ENCODE measurements around the gene IGFBP6. TPM values are rescaled to one million over a fixed set of nuclear protein-coding genes. Genes with fewer than 3 reads are reported as not detected.
"Not testable (repeated sequence)": the region's sequence is repeated elsewhere in the genome, so short reads cannot be mapped to it uniquely, and the experiment has no call there.

The IGFBP6 gene
- total RNA-seq, 1 donor from 2014 or later = 22.8 TPM

DNA sequence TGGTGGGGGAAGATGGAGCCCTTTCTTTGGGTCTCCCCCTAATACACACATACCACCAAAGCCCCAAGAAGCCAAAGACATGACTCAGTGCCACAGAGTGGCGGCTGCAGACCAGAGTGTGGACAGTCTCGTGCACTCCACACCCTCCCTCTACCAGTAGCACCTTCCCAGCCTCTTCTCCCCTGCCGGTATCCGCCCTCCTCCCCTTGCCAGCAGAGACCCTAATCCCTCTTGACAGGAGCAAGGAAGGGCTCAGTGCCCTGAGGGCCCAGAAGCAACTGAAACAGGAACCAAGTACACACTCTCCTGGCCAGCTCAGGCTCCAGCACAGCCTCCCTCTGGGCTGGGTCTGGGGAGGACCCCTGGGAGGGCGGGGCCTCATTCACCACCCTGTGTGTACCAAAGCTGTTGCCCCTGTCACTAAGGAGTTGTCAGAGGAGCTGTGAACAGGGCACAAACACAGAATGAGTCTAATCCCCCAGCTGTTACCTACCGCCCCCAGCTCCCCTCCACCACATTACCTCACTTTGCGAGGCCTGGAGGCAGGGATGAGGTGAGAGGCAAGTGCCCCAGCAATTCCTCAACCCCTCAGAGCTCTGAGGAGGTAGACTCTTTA lies 26.5 kb upstream of the IGFBP6 start:
- DNase-seq (ENCODE audit: low spot score) = no peak

DNA sequence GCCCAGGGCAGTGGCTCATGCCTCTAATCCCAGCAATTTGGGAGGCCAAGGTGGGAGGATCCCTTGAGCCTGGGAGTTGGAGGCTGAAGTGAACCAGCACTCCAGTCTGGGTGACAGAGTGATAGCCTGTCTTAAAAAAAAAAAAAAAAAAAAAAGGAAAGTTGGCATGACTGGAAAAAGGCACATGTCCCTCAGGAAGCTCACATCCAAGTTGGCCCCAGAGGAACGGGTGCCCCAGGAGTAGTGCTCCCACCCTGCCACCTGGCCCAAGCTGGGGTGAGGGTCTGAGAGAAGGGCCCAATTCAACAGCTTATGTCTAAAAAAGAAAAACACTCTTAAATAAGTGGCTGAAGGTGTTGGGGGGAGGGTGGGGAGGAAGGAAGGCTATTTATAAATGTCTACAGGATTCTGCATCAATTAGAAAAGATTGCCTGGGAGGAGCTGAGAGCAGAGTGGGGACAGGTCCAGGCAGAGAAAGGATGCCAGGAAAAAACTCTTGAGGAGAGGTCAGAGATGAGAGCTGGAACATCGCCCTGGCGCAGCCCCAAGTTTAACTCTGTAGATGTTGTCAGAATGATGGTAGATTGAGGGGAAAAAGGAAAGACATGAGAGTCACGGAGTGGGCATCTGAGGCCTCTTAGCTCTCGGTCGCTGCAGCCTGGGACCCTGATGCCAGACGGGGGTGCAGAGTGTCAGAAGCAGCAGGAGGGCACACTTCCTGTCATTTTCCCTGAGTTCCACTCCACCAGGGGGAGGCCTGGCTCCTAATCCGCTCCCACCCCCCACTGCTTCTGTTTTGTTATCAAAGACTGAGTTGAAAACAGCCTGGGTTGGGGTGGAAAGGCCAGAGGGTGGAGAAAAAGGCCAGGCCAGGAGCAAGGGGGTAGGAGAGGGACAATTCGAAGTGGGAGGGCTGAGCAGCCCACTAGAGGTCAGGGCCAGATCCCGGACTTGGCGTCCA lies 25.6 kb upstream of the IGFBP6 start:
- no peak for DNase-seq (ENCODE audit: low spot score)

DNA sequence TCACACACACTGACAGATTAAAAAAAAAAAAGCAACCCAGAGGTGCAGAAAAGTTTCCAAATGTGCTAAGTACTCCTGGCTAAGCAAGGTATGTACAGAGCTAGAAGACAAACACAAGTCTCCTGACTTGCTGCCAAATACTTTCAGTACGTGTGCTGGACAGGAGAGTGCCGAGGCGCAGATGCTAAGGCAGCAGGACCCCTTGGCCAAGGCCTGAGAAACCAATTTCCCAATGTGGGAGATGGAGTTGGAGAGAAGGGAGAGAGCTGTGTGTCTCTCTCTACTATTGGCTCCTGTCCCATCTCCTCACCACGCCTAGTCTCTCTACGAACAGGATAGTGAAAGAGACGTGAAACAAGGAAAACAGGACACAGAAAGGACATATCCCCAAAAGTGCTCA lies 23.6 kb upstream of the IGFBP6 start:
- DNase-seq (ENCODE audit: low spot score) = no peak

- DNase-seq (ENCODE audit: low spot score) = no peak
Measured at GRCh38 chr12:53074283-53074998, 23.0 kb upstream of the IGFBP6 start.

- no peak for DNase-seq (ENCODE audit: low spot score)
Measured at GRCh38 chr12:53074999-53075370, 22.5 kb upstream of the IGFBP6 start.

- DNase-seq (ENCODE audit: low spot score) = no peak
Measured at GRCh38 chr12:53076461-53076860, 21.0 kb upstream of the IGFBP6 start.

DNA sequence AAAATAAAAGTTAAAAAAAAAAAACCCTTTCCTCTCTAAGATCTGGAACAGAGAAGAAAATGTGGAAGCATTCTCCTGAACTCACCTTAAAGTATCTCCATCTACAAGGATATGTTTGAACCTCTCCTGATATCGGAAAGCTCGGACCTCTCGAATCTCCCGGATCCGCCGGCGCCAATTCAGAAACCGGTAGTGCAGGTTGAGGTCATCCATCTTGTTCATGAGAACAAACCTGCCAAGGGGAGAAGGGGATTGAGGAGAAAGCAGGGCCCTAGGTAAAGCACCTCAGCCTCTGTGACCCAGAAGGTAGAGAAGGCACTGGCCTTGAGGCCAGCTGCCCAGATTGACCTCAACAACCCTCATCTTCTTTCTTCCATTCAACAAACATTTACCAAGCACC lies 20.4 kb upstream of the IGFBP6 start:
- no peak for DNase-seq (ENCODE audit: low spot score)

DNA sequence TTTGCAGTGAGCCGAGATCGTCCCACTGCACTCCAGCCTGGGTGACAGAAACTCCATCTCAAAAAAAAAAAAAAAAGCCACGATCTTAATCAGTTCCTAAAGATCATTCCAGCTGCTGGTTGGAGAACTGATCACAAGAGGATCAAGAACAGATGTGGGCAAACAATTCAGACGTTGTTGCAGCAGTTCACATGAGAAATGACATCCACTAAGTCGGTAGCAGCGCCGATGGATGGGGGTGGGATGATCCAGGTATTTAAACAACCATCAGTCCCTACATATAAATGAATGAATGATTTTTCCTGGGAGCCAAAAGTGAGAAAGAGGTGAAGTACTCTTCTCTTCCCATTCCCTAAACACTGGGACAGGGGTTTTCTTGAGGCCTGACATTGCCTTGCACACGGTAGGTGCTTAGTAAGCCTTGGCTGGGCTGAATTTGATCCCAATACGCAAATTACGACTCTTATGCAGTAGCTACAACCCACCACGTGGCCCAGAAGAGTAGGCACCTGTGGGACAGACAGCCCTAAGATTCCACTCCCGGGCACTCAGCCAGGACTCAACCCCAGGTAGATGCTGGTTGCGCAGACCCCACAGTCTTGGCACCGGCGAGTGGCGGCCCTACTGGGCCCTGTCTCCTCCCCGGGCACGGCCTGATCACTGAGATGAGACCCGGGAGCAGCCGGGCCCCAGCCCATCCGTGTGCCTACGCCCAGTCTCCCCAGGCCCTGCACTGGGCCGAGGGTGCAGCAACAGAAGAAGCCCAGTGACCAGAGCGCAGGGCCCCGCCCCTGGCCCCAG lies 18.8 kb upstream of the IGFBP6 start:
- DNase-seq (ENCODE audit: low spot score) = no peak

- peak; percentile 97 for DNase-seq (ENCODE audit: low spot score)
Measured at GRCh38 chr12:53079226-53080117, 18.0 kb upstream of the IGFBP6 start, which contains the start of gene SPRYD3. TSS of gene SPRYD3 (minus strand) at chr12:53079390. CDS start at chr12:53079333, 57 bp downstream.

DNA sequence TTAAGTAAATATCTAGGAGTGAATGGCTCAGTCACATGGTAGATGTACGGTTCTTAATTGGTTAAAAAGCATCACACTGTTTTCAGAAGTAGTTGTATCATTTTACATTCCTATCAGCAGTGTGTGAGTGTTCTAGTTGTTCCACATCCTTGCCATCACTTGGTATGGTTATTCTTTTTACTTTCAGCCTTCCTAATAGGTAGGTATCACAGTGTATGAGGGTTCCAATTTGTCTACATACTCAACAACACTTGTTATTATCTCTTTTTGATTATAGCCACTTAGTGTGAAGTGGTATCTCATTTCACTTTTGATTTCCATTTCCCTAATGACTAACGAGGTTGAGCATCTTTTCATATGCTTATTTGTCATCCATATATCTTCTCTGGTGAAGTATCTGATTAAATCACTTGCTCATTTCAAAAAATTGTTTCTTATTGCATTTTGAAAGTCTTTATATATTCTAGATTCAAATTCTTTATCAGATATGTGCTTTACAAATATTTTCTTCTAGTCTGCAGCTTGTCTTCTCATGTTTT lies 14.8 kb upstream of the IGFBP6 start:
- DNase-seq (ENCODE audit: low spot score) = no peak

GRCh38 chr12:53086361-53086760 lies 11.1 kb upstream of the IGFBP6 start:
- DNase-seq (ENCODE audit: low spot score) = no peak

GRCh38 chr12:53090105-53090504 lies 7.4 kb upstream of the IGFBP6 start:
- DNase-seq (ENCODE audit: low spot score) = no peak

- DNase-seq (ENCODE audit: low spot score) = no peak
Measured at GRCh38 chr12:53090554-53090953, 6.9 kb upstream of the IGFBP6 start.

DNA sequence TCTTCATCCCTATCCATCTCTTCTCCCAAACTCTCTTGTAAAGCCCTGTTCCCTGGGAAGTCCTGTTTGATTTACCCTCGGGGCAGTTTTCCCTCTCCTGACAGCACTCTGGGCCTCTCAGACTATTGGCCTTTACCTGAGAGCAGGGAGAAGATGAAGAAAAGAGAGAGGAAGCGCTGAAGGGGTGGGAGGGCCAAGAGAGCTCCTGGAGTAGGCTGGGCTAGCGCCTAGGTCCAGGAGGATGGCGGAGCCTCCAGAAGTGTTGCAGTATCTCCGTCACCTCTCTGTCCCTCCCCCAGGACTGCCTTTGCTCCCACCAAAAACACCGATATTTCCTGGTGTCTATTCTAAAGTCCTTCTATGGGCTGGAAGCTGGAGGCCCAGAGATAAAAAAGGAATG lies 5.7 kb upstream of the IGFBP6 start:
- no peak for DNase-seq (ENCODE audit: low spot score)

GRCh38 chr12:53093777-53094393 lies 3.6 kb upstream of the IGFBP6 start:
- DNase-seq (ENCODE audit: low spot score) = no peak

GRCh38 chr12:53094394-53094787 lies 3.1 kb upstream of the IGFBP6 start:
- DNase-seq (ENCODE audit: low spot score) = no peak

GRCh38 chr12:53094796-53095595 lies 2.5 kb upstream of the IGFBP6 start:
- not testable (repeated sequence) for DNase-seq (ENCODE audit: low spot score)

GRCh38 chr12:53095596-53095895 lies 1.9 kb upstream of the IGFBP6 start:
- DNase-seq (ENCODE audit: low spot score) = not testable (repeated sequence)

GRCh38 chr12:53096089-53096741 lies 1.3 kb upstream of the IGFBP6 start:
- no peak for DNase-seq (ENCODE audit: low spot score)
